H9 (cell line): Measurements from ENCODE around the gene CELA3B. TPM values are rescaled to one million over a fixed set of nuclear protein-coding genes. Genes with fewer than 3 reads are reported as not detected.

Experiments used
- DNase-seq: peaks from one replicate; pipeline ENCODE4 v3.0.0-alpha.2; 2017
- H2AFZ ChIP-seq: one replicate; pipeline ENCODE4 v1.6.1; 2013; ENCODE audit warnings: mild to moderate bottlenecking, low read length, control low read depth, moderate library complexity
- H2AK5ac ChIP-seq: 2 replicates; pipeline ENCODE4 v1.6.1; 2013; ENCODE audit warnings: low read length, control low read depth, mixed read lengths; ENCODE audit not compliant: insufficient read length
- H2BK120ac ChIP-seq: one replicate; pipeline ENCODE4 v1.6.1; 2013; ENCODE audit warnings: low read depth, mild to moderate bottlenecking, low read length, control low read depth, inconsistent platforms; ENCODE audit not compliant: poor library complexity, severe bottlenecking
- H2BK12ac ChIP-seq: 2 replicates; pipeline ENCODE4 v1.6.1; 2013; ENCODE audit warnings: low read length, control low read depth, mixed read lengths, low read depth; ENCODE audit not compliant: insufficient read length
- H2BK15ac ChIP-seq: 2 replicates; pipeline ENCODE4 v1.6.1; 2013; ENCODE audit warnings: low read depth, low read length, control low read depth
- H2BK20ac ChIP-seq: one replicate; pipeline ENCODE4 v1.6.1; 2013; ENCODE audit warnings: low read depth, mild to moderate bottlenecking, low read length, control low read depth, inconsistent platforms; ENCODE audit not compliant: poor library complexity, severe bottlenecking
- H2BK5ac ChIP-seq: 2 replicates; pipeline ENCODE4 v1.6.1; 2013; ENCODE audit warnings: low read length, control low read depth, mixed read lengths; ENCODE audit not compliant: insufficient read length
- H3K14ac ChIP-seq: 2 replicates; pipeline ENCODE4 v1.6.1; 2013; ENCODE audit warnings: low read length, control low read depth; ENCODE audit not compliant: insufficient read depth
- H3K18ac ChIP-seq: 2 replicates; pipeline ENCODE4 v1.6.1; 2013; ENCODE audit warnings: low read depth, mild to moderate bottlenecking, mixed read lengths, low read length, control low read depth; ENCODE audit not compliant: insufficient read length
- H3K23ac ChIP-seq: 2 replicates; pipeline ENCODE4 v1.6.1; 2013; ENCODE audit warnings: low read length, control low read depth, mixed read lengths, low read depth; ENCODE audit not compliant: insufficient read length
- H3K23me2 ChIP-seq: 2 replicates; pipeline ENCODE4 v1.6.1; 2013; ENCODE audit warnings: low read depth, mild to moderate bottlenecking, mixed read lengths, low read length, control low read depth; ENCODE audit not compliant: insufficient read length, poor library complexity, severe bottlenecking
- H3K27ac ChIP-seq: 2 replicates; pipeline ENCODE4 v1.5.1; 2013; ENCODE audit warnings: low read length, control low read depth, mixed read lengths, low read depth; ENCODE audit not compliant: insufficient read length
- H3K27me3 ChIP-seq: 2 replicates; pipeline ENCODE4 v1.6.1; 2013; ENCODE audit warnings: low read length, control low read depth, inconsistent platforms; ENCODE audit not compliant: insufficient read depth
- H3K4ac ChIP-seq: 2 replicates; pipeline ENCODE4 v1.6.1; 2013; ENCODE audit warnings: low read depth, mild to moderate bottlenecking, control low read depth, inconsistent platforms, low read length, moderate library complexity
- H3K4me1 ChIP-seq: 2 replicates; pipeline ENCODE4 v1.6.1; 2013; ENCODE audit warnings: low read length, control low read depth, inconsistent platforms; ENCODE audit not compliant: insufficient read depth
- H3K4me2 ChIP-seq: 2 replicates; pipeline ENCODE4 v1.6.1; 2013; ENCODE audit warnings: low read length, control low read depth, mixed read lengths; ENCODE audit not compliant: insufficient read length, insufficient read depth
- H3K56ac ChIP-seq: 2 replicates; pipeline ENCODE4 v1.6.1; 2013; ENCODE audit warnings: low read depth, mild to moderate bottlenecking, mixed read lengths, low read length, control low read depth; ENCODE audit not compliant: insufficient read length
- H3K79me1 ChIP-seq: 2 replicates; pipeline ENCODE4 v1.6.1; 2013; ENCODE audit warnings: low read depth, mild to moderate bottlenecking, moderate library complexity, low read length, control low read depth, inconsistent platforms; ENCODE audit not compliant: insufficient read depth, poor library complexity, severe bottlenecking
- H3K79me2 ChIP-seq: 2 replicates; pipeline ENCODE4 v1.6.1; 2013; ENCODE audit warnings: low read length, control low read depth, inconsistent platforms; ENCODE audit not compliant: insufficient read depth
- H3K9ac ChIP-seq: 2 replicates; pipeline ENCODE4 v1.6.1; 2013; ENCODE audit warnings: low read length, control low read depth, mixed read lengths; ENCODE audit not compliant: insufficient read length; ENCODE audit errors: extremely low read depth
- H3K9me3 ChIP-seq: one replicate; pipeline ENCODE4 v1.6.1; 2013; ENCODE audit warnings: low read depth, low read length, inconsistent platforms; ENCODE audit not compliant: control insufficient read depth
- H3T11ph ChIP-seq: one replicate; pipeline ENCODE4 v1.6.1; 2013; ENCODE audit warnings: mild to moderate bottlenecking, low read length, control low read depth, inconsistent platforms
- H4K20me1 ChIP-seq: one replicate; pipeline ENCODE4 v1.6.1; 2013; ENCODE audit not compliant: control insufficient read depth, insufficient read length, insufficient read depth
- H4K5ac ChIP-seq: 2 replicates; pipeline ENCODE4 v1.6.1; 2013; ENCODE audit warnings: low read depth, mild to moderate bottlenecking, mixed read lengths, low read length, control low read depth; ENCODE audit not compliant: insufficient read length
- H4K8ac ChIP-seq: replicated peaks from 2 replicates; pipeline ENCODE4 v1.6.1; 2013; ENCODE audit warnings: low read length, control low read depth, mixed read lengths, low read depth; ENCODE audit not compliant: insufficient read length
- H4K91ac ChIP-seq: 2 replicates; pipeline ENCODE4 v1.6.1; 2013; ENCODE audit warnings: low read depth, mild to moderate bottlenecking, moderate library complexity, mixed read lengths, low read length, control low read depth; ENCODE audit not compliant: insufficient read length
- H3K27ac Mint-ChIP-seq, 3 experiments: 2 replicates in 2 of 3; 3 replicates in 1 of 3; pipeline ENCODE4 v1.8.0; 2020 to 2021; ENCODE audit warnings: mixed read lengths in 3 of 3, mild to moderate bottlenecking in 1 of 3, moderate library complexity in 1 of 3
- H3K27me3 Mint-ChIP-seq: 2 replicates; pipeline ENCODE4 v1.8.0; 2021; ENCODE audit warnings: low read depth, mild to moderate bottlenecking, moderate library complexity, mixed read lengths
- H3K36me3 Mint-ChIP-seq, 3 experiments: 2 replicates in 2 of 3; 3 replicates in 1 of 3; pipeline ENCODE4 v1.8.0; 2020 to 2021; ENCODE audit warnings: low read depth in 3 of 3, mixed read lengths in 3 of 3; ENCODE audit not compliant: insufficient read depth in 1 of 3
- H3K4me1 Mint-ChIP-seq, 2 experiments: 2 replicates each; pipeline ENCODE4 v1.8.0; 2020; ENCODE audit warnings: mixed read lengths in 2 of 2
- H3K4me3 Mint-ChIP-seq, 2 experiments: 2 replicates in 1 of 2; 3 replicates in 1 of 2; pipeline ENCODE4 v1.8.0; 2020 to 2021; ENCODE audit warnings: mild to moderate bottlenecking in 2 of 2, mixed read lengths in 2 of 2, moderate library complexity in 1 of 2
- H3K9me3 Mint-ChIP-seq, 2 experiments: 2 replicates in 1 of 2; 3 replicates in 1 of 2; pipeline ENCODE4 v1.8.0; 2020; ENCODE audit warnings: mild to moderate bottlenecking in 2 of 2, mixed read lengths in 2 of 2, moderate library complexity in 1 of 2
- CTCF ChIP-seq: fragments of 200-600 bp; sonication (generic); conservative IDR thresholded peaks from 3 replicates; pipeline ENCODE4 v1.8.0; 2021; ENCODE audit warnings: antibody characterized with exemption, mild to moderate bottlenecking
- WGBS: extraction: QIAGEN DNeasy Blood & Tissue Kit; methylation state at CpG from one replicate; pipeline ENCODE4 v1.1.7; 2013; ENCODE audit warnings: missing lambda C conversion rate, low lambda C conversion rate, mixed read lengths; ENCODE audit not compliant: insufficient read length; ENCODE audit errors: extremely low coverage; 5-methylcytosine and 5-hydroxymethylcytosine counted together
- total RNA-seq: library from RNA; stranded (reverse); gene quantifications from 2 replicates; pipeline ENCODE4 v1.2.1, GENCODE V29; 2021

Gene CELA3B
- total RNA-seq, 1 experiment from 2014 or later = not detected

DNA sequence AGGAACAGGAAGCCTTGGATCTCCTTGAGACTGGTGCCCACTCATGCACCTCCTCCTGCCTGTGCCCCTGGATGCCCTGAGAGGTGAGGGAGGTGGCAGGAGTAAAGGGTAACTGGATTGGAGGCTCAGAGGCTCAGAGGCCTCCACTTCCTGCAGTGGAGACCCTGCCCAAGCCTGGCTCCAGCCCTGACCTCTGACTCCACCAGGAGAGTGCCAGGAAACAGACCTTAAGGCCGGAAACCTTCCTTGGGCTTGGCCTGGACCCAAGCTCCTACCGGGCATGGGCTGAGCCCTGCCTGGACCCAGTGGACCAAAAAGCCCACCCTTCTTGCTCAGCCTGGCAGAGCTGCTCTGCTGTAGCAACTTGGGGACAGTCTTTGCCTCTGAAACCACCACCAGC, 15.0 kb upstream of the CELA3B start:
- Histone ChIP-seq H3K18ac (no peak overlapping the region), H2BK15ac (no peak overlapping the region), H3K4ac (no peak overlapping the region), H3K9me3 (no peaks in the 10 kb centered on the region), H3K14ac (no peak overlapping the region; the same call in 1 of the 2 replicates), H2AK5ac (no peak overlapping the region), H2AFZ (no peak overlapping the region), H3K9ac (no peak overlapping the region), H4K8ac (no peak overlapping the region), H2BK5ac (no peak overlapping the region), H2BK20ac (no peak overlapping the region), H3K27me3 (no peaks in the 10 kb centered on the region), H3T11ph (no peak overlapping the region), H3K79me2 (no peaks in the 10 kb centered on the region), H3K56ac (no peak overlapping the region), H3K27ac (no peak overlapping the region), H2BK120ac (no peak overlapping the region), H4K20me1 (no peaks in the 10 kb centered on the region), H3K23me2 (no peaks in the 10 kb centered on the region), H2BK12ac (no peak overlapping the region), H4K5ac (no peak overlapping the region), H4K91ac (no peak overlapping the region), H3K23ac (no peak overlapping the region), H3K4me2 (no peak overlapping the region), H3K79me1 (no peaks in the 10 kb centered on the region), H3K4me1 (no peaks in the 10 kb centered on the region; the same call in 1 of the 2 replicates)
- no CpG with 5 or more reads among the region's 2 CpGs for WGBS
- Mint-ChIP-seq H3K27ac (no peak overlapping the region), H3K9me3 (no peaks in the 10 kb centered on the region; a peak in 1 of 5 replicates), H3K4me1 (peaks cover 13 to 14% of the 10 kb centered on the region in 2 experiments), H3K36me3 (no peaks in the 10 kb centered on the region), H3K27me3 (no peaks in the 10 kb centered on the region; the same call in none of the 2 replicates), H3K4me3 (no peak overlapping the region)
- TF ChIP-seq CTCF = no peak
- DNase-seq = no peak
